Mesenchymal stem cell (in vitro differentiated cells and primary cell): ENCODE data around the gene TMEM89.

ENCODE experiments used
- DNase-seq: peaks from one replicate; pipeline ENCODE4 v3.0.0-alpha.2; 2013
- H2AFZ ChIP-seq: one replicate; pipeline ENCODE4 v1.6.1; 2013; ENCODE audit warnings: low read depth, mild to moderate bottlenecking, control low read depth, inconsistent platforms, low read length, moderate library complexity
- H2AK5ac ChIP-seq: 2 replicates; pipeline ENCODE4 v1.6.1; 2013; ENCODE audit warnings: low read length, moderate library complexity, mild to moderate bottlenecking, inconsistent platforms; ENCODE audit not compliant: severe bottlenecking
- H2BK120ac ChIP-seq: one replicate; pipeline ENCODE4 v1.6.1; 2013; ENCODE audit warnings: low read depth, mild to moderate bottlenecking, inconsistent platforms, low read length, moderate library complexity
- H2BK12ac ChIP-seq, 2 experiments: one replicate each; pipeline ENCODE4 v1.6.1; 2013; ENCODE audit warnings: inconsistent platforms in 2 of 2, low read length in 2 of 2, mild to moderate bottlenecking in 2 of 2, moderate library complexity in 2 of 2, control low read depth in 1 of 2
- H2BK15ac ChIP-seq: one replicate; pipeline ENCODE4 v1.6.1; 2013; ENCODE audit warnings: mild to moderate bottlenecking, low read depth, inconsistent platforms; ENCODE audit not compliant: poor library complexity, severe bottlenecking
- H2BK5ac ChIP-seq: 2 replicates; pipeline ENCODE4 v1.6.1; 2013; ENCODE audit warnings: low read depth, mild to moderate bottlenecking, low read length, control low read depth, inconsistent platforms; ENCODE audit not compliant: poor library complexity, severe bottlenecking
- H3K14ac ChIP-seq, 2 experiments: one replicate each; pipeline ENCODE4 v1.6.1; 2013; ENCODE audit warnings: inconsistent platforms in 2 of 2, low read length in 2 of 2, control low read depth in 1 of 2, mild to moderate bottlenecking in 1 of 2, moderate library complexity in 1 of 2
- H3K18ac ChIP-seq, 2 experiments: one replicate each; pipeline ENCODE4 v1.6.1; 2013; ENCODE audit warnings: inconsistent platforms in 2 of 2, low read length in 2 of 2, control low read depth in 1 of 2, low read depth in 1 of 2, mild to moderate bottlenecking in 1 of 2
- H3K23ac ChIP-seq, 2 experiments: one replicate each; pipeline ENCODE4 v1.6.1; 2013; ENCODE audit warnings: inconsistent platforms in 2 of 2, low read length in 2 of 2, mild to moderate bottlenecking in 2 of 2, moderate library complexity in 2 of 2, control low read depth in 1 of 2
- H3K27ac ChIP-seq: 2 replicates; pipeline ENCODE4 v1.5.1; 2013; ENCODE audit warnings: mild to moderate bottlenecking, moderate library complexity, low read length, control low read depth, inconsistent platforms; ENCODE audit not compliant: poor library complexity, severe bottlenecking
- H3K27me3 ChIP-seq, 2 experiments: 2 replicates each; pipeline versions ENCODE4 v1.6.1 to v1.7.0; 2013; ENCODE audit warnings: low read length in 2 of 2, mild to moderate bottlenecking in 2 of 2, moderate library complexity in 2 of 2, control low read depth in 1 of 2, inconsistent platforms in 1 of 2; ENCODE audit not compliant: control insufficient read depth in 1 of 2, insufficient read depth in 1 of 2
- H3K36me3 ChIP-seq, 2 experiments: 2 replicates each; pipeline versions ENCODE4 v1.6.1 to v1.7.0; 2013; ENCODE audit warnings: low read length in 2 of 2, control low read depth in 1 of 2, inconsistent platforms in 1 of 2, low read depth in 1 of 2, mild to moderate bottlenecking in 1 of 2; ENCODE audit not compliant: insufficient read depth in 2 of 2, control insufficient read depth in 1 of 2
- H3K4ac ChIP-seq, 2 experiments: one replicate each; pipeline ENCODE4 v1.6.1; 2013; ENCODE audit warnings: inconsistent platforms in 2 of 2, low read length in 2 of 2, mild to moderate bottlenecking in 2 of 2, moderate library complexity in 2 of 2, control low read depth in 1 of 2, low read depth in 1 of 2
- H3K4me1 ChIP-seq: 2 replicates; pipeline ENCODE4 v1.6.1; 2013; ENCODE audit warnings: low read depth, low read length, control low read depth; ENCODE audit not compliant: control insufficient read depth, insufficient read depth
- H3K4me2 ChIP-seq: 2 replicates; pipeline ENCODE4 v1.6.1; 2013; ENCODE audit warnings: low read length, mild to moderate bottlenecking, inconsistent platforms; ENCODE audit not compliant: poor library complexity, severe bottlenecking
- H3K4me3 ChIP-seq, 2 experiments: 2 replicates each; pipeline versions ENCODE4 v1.5.1 to v1.7.0; 2013; ENCODE audit warnings: low read length in 2 of 2, mild to moderate bottlenecking in 2 of 2, control low read depth in 1 of 2, low read depth in 1 of 2; ENCODE audit not compliant: insufficient read depth in 1 of 2
- H3K79me1 ChIP-seq: replicated peaks from 2 replicates; pipeline ENCODE4 v1.6.1; 2013; ENCODE audit warnings: mild to moderate bottlenecking, control low read depth, low read length, inconsistent platforms; ENCODE audit not compliant: poor library complexity, severe bottlenecking
- H3K9ac ChIP-seq: 2 replicates; pipeline ENCODE4 v1.7.0; 2013; ENCODE audit warnings: mild to moderate bottlenecking, low read length, moderate library complexity
- H3K9me3 ChIP-seq: 2 replicates; pipeline ENCODE4 v1.7.0; 2013; ENCODE audit warnings: mild to moderate bottlenecking, low read length; ENCODE audit not compliant: control insufficient read depth
- H4K8ac ChIP-seq: one replicate; pipeline ENCODE4 v1.6.1; 2013; ENCODE audit warnings: inconsistent platforms, mild to moderate bottlenecking, low read length, moderate library complexity
- H4K91ac ChIP-seq: one replicate; pipeline ENCODE4 v1.6.1; 2013; ENCODE audit warnings: mild to moderate bottlenecking, low read length, inconsistent platforms
- WGBS: methylation state at CpG from one replicate; pipeline ENCODE4 v1.1.7; 2013; ENCODE audit warnings: mixed read lengths; 5-methylcytosine and 5-hydroxymethylcytosine counted together

TMEM89 gene

DNA sequence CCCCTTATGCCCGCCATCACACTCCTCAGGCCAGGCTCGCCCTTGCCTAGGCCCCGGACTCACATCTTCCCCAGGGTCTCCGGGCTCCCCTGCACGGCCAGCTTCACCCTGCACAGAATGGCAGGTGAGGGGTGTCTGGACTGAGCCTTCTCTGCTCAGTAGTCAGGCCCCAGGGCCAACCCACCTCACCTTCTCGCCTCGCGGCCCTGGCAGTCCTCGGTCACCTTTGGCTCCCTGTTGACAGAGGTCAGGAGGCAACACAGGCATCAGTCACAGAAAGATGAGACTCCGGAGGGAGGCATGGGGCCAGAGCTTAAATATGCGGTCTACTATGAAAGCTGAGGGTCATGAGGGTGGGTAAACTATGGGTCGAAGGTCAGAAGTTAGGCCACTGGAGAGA lies 49.6 kb downstream of the TMEM89 start:
- no peak overlapping the region for H2BK5ac ChIP-seq
- H2BK120ac ChIP-seq, result no peak overlapping the region
- H3K79me1 ChIP-seq, result peaks cover 46% of the 10 kb centered on the region
- H2AK5ac ChIP-seq, result no peak overlapping the region
- H3K4me1 ChIP-seq, result peaks cover 30% of the 10 kb centered on the region
- H3K27me3 ChIP-seq, result no peaks in the 10 kb centered on the region
- H3K18ac ChIP-seq, result no peak overlapping the region
- no peak for DNase-seq
- no peak overlapping the region for H3K4me3 ChIP-seq
- no peak overlapping the region for H2AFZ ChIP-seq
- no peak overlapping the region for H4K91ac ChIP-seq
- no peak overlapping the region for H3K4ac ChIP-seq
- 92% methylated on average over 12 of the region's 12 CpGs for WGBS
- peaks cover 1 to 100% of the 10 kb centered on the region in 2 experiments for H3K36me3 ChIP-seq
- no peak overlapping the region for H2BK12ac ChIP-seq
- no peak overlapping the region for H2BK15ac ChIP-seq
- H3K23ac ChIP-seq, result no peak overlapping the region
- no peak overlapping the region for H3K9ac ChIP-seq
- no peak overlapping the region for H3K14ac ChIP-seq
- H4K8ac ChIP-seq, result no peak overlapping the region
- no peaks in the 10 kb centered on the region for H3K9me3 ChIP-seq
- no peak overlapping the region for H3K27ac ChIP-seq
- no peak overlapping the region for H3K4me2 ChIP-seq
